SK-N-MC (cell line): ENCODE data around the gene TES.
A peak's percentile ranks its signal among the peaks of the same experiment; 100 is the strongest.
"Not testable (repeated sequence)": the region's sequence is repeated elsewhere in the genome, so short reads cannot be mapped to it uniquely, and the experiment has no call there.

Experiments used
- DNase-seq: peaks from one replicate; pipeline ENCODE4 v3.0.0-alpha.2; 2011; ENCODE audit warnings: low read depth, low spot score
- H3K27ac ChIP-seq: fragments of 200-600 bp; sonication (generic); 2 replicates; pipeline ENCODE4 v1.5.1; 2016; ENCODE audit warnings: mixed run types
- H3K36me3 ChIP-seq: fragments of 200-600 bp; sonication (generic); 2 replicates; pipeline ENCODE4 v1.6.1; 2017; ENCODE audit warnings: antibody characterized with exemption, low read length, mixed read lengths; ENCODE audit not compliant: insufficient read depth
- H3K4me3 ChIP-seq: fragments of 200-600 bp; sonication (generic); 2 replicates; pipeline ENCODE4 v1.5.1; 2016
- H3K9ac ChIP-seq: fragments of 200-600 bp; sonication (generic); 2 replicates; pipeline ENCODE4 v1.8.0; 2017; ENCODE audit warnings: mixed run types, mixed read lengths; ENCODE audit not compliant: insufficient read length
- H3K9me3 ChIP-seq: fragments of 200-600 bp; sonication (generic); 2 replicates; pipeline ENCODE4 v1.6.1; 2017; ENCODE audit warnings: low read depth, mild to moderate bottlenecking, antibody characterized with exemption, low read length, moderate library complexity, mixed read lengths
- EZH2 ChIP-seq: fragments of 200-600 bp; sonication (generic); IDR thresholded peaks from one replicate; pipeline ENCODE4 v1.6.1; 2017; ENCODE audit warnings: antibody characterized with exemption
- FOXP2 ChIP-seq: optimal IDR thresholded peaks from 2 replicates; pipeline ENCODE3; 2011; ENCODE audit warnings: mild to moderate bottlenecking, moderate library complexity; ENCODE audit not compliant: insufficient read depth; ENCODE audit errors: extremely low read length, control extremely low read depth
- POLR2AphosphoS5 ChIP-seq: IDR thresholded peaks from 2 replicates; pipeline ENCODE4 v1.6.1; 2012; ENCODE audit warnings: mild to moderate bottlenecking, low read depth, low read length, borderline replicate concordance

TES gene

GRCh38 chr7:116240024-116240668 lies 29.8 kb downstream of the TES start:
- H3K9ac ChIP-seq, result peak overlapping the region; percentile 72
- H3K36me3 ChIP-seq, result no peaks in the 10 kb centered on the region
- peak overlapping the region; percentile 95 for H3K27ac ChIP-seq
- DNase-seq, result no peak
- TF ChIP-seq EZH2 (no peak), POLR2AphosphoS5 (no peak)
- H3K4me3 ChIP-seq, result peak overlapping the region; percentile 60
- H3K9me3 ChIP-seq, result no peaks in the 10 kb centered on the region

GRCh38 chr7:116241291-116241690 lies 31.0 kb downstream of the TES start:
- Histone ChIP-seq H3K27ac (peak overlapping the region; percentile 95), H3K4me3 (no peak overlapping the region), H3K36me3 (no peaks in the 10 kb centered on the region), H3K9ac (peak overlapping the region; percentile 72), H3K9me3 (no peaks in the 10 kb centered on the region)
- TF ChIP-seq FOXP2, result no peak
- no peak for TF ChIP-seq POLR2AphosphoS5
- no peak for TF ChIP-seq EZH2
- no peak for DNase-seq

GRCh38 chr7:116242178-116242577 lies 31.8 kb downstream of the TES start:
- no peaks in the 10 kb centered on the region; the same call in 1 of the 2 replicates for H3K9me3 ChIP-seq
- no peak for DNase-seq
- TF ChIP-seq EZH2 (no peak), FOXP2 (no peak), POLR2AphosphoS5 (no peak)

GRCh38 chr7:116242759-116243158 lies 32.4 kb downstream of the TES start:
- peak overlapping the region; percentile 56 for H3K9ac ChIP-seq
- H3K4me3 ChIP-seq, result peak overlapping the region; percentile 18; the same call in 1 of the 2 replicates
- H3K36me3 ChIP-seq, result no peaks in the 10 kb centered on the region
- TF ChIP-seq POLR2AphosphoS5 (no peak), FOXP2 (no peak), EZH2 (no peak)
- H3K9me3 ChIP-seq, result no peaks in the 10 kb centered on the region; the same call in 1 of the 2 replicates
- peak overlapping the region; percentile 95 for H3K27ac ChIP-seq
- DNase-seq, result no peak

More at GRCh38 chr7:116242178-116242577, 31.8 kb downstream of the TES start:
- Histone ChIP-seq H3K4me3 (no peak overlapping the region; the same call in 1 of the 2 replicates), H3K36me3 (no peaks in the 10 kb centered on the region), H3K27ac (peak overlapping the region; percentile 95), H3K9ac (peak overlapping the region; percentile 64)

GRCh38 chr7:116244803-116245202 lies 34.5 kb downstream of the TES start:
- not testable (repeated sequence) for H3K36me3 ChIP-seq, H3K27ac ChIP-seq, DNase-seq, H3K4me3 ChIP-seq, H3K9me3 ChIP-seq, H3K9ac ChIP-seq

GRCh38 chr7:116246357-116246756 lies 36.0 kb downstream of the TES start:
- Histone ChIP-seq H3K36me3 (no peaks in the 10 kb centered on the region), H3K27ac (no peak overlapping the region), H3K4me3 (no peak overlapping the region), H3K9me3 (peaks cover 3% of the 10 kb centered on the region; the same call in 1 of the 2 replicates), H3K9ac (no peak overlapping the region)
- no peak for TF ChIP-seq FOXP2
- TF ChIP-seq EZH2, result no peak
- no peak for TF ChIP-seq POLR2AphosphoS5
- DNase-seq, result no peak

GRCh38 chr7:116249969-116250553 lies 39.7 kb downstream of the TES start:
- H3K27ac ChIP-seq, result no peak overlapping the region
- H3K9ac ChIP-seq, result peak overlapping the region; percentile 19
- DNase-seq, result no peak
- H3K9me3 ChIP-seq, result peaks cover 3% of the 10 kb centered on the region; the same call in 1 of the 2 replicates
- TF ChIP-seq FOXP2, result no peak
- TF ChIP-seq EZH2, result no peak
- no peak for TF ChIP-seq POLR2AphosphoS5
- no peaks in the 10 kb centered on the region for H3K36me3 ChIP-seq
- 0 out of 2 replicates have a peak overlapping the region, but pooled peaks have one; percentile 9 for H3K4me3 ChIP-seq

- Histone ChIP-seq H3K36me3 (no peaks in the 10 kb centered on the region), H3K9ac (no peak overlapping the region), H3K4me3 (no peak overlapping the region), H3K9me3 (peaks cover 3% of the 10 kb centered on the region; the same call in 1 of the 2 replicates), H3K27ac (no peak overlapping the region)
- TF ChIP-seq FOXP2 (no peak), EZH2 (no peak), POLR2AphosphoS5 (no peak)
- no peak for DNase-seq
Measured at GRCh38 chr7:116251675-116252074, 41.3 kb downstream of the TES start.
